GM18951 (cell line): ENCODE results near the gene MEFV.
"Not testable (repeated sequence)": the region's sequence is repeated elsewhere in the genome, so short reads cannot be mapped to it uniquely, and the experiment has no call there.

Source experiments
- POLR2A ChIP-seq: IDR thresholded peaks from 4 replicates; pipeline ENCODE4 v1.6.1; 2011; ENCODE audit warnings: mild to moderate bottlenecking; ENCODE audit not compliant: insufficient read length, insufficient read depth; ENCODE audit errors: extremely low read depth
- in situ Hi-C: fragments of 300-500 bp; cut with MboI; formaldehyde crosslinking; loops from one replicate; pipeline ENCODE4 v1.12.0; 2022; ENCODE audit warnings: low sequenced_read_pairs, mixed read lengths, inconsistent platforms; ENCODE audit not compliant: unreplicated experiment

MEFV gene

GRCh38 chr16:3216263-3216640 is 40.2 kb downstream of the MEFV start:
- in situ Hi-C loops = no loop called here
- TF ChIP-seq POLR2A = no peak

DNA sequence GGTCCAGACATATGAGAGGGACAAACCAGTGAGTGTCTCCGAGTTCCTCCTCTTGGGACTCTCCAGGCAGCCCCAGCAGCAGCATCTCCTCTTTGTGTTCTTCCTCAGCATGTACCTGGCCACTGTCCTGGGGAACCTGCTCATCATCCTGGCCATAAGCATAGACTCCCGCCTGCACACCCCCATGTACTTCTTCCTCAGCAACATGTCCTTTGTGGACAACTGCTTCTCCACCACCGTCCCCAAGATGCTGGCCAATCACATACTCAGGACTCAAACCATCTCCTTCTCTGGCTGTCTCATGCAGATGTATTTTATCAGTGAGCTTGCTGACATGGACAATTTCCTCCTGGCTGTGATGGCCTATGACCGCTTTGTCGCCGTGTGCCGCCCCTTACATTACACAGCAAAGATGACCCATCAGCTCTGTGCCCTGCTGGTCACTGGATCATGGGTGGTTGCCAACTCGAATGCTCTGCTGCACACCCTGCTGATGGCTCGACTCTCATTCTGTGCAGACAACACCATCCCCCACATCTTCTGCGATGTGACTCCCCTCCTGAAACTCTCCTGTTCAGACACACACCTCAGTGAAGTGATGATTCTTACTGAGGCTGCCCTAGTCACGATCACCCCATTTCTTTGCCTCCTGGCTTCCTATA is 40.7 kb downstream of the MEFV start:
- in situ Hi-C loops = no loop called here
- TF ChIP-seq POLR2A = no peak

GRCh38 chr16:3214904-3215600 is 41.4 kb downstream of the MEFV start:
- TF ChIP-seq POLR2A = no peak
- in situ Hi-C loops = no loop called here

- in situ Hi-C loops = no loop called here
- no peak for TF ChIP-seq POLR2A
Measured at GRCh38 chr16:3212567-3212966, 43.9 kb downstream of the MEFV start.

DNA sequence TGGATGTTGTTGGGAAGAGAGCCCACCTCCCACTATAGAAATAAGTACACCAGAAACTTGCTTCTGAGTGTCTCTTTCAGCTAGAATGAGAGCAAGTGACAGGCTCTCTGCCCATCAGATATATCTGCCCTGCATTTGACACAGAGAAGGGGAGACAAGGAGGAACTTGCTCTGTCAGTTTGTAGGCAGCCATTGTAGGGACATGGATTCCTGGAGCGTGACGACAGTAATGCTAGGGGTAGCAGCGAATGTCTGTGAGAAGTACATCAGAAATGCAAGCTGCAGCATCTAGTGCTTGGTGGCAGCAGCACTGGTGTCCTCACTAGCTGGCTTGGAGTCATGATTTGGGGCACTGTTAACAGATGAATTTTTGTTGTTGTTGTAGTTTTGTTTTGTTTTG is 44.4 kb downstream of the MEFV start:
- in situ Hi-C loops = no loop called here
- no peak for TF ChIP-seq POLR2A

DNA sequence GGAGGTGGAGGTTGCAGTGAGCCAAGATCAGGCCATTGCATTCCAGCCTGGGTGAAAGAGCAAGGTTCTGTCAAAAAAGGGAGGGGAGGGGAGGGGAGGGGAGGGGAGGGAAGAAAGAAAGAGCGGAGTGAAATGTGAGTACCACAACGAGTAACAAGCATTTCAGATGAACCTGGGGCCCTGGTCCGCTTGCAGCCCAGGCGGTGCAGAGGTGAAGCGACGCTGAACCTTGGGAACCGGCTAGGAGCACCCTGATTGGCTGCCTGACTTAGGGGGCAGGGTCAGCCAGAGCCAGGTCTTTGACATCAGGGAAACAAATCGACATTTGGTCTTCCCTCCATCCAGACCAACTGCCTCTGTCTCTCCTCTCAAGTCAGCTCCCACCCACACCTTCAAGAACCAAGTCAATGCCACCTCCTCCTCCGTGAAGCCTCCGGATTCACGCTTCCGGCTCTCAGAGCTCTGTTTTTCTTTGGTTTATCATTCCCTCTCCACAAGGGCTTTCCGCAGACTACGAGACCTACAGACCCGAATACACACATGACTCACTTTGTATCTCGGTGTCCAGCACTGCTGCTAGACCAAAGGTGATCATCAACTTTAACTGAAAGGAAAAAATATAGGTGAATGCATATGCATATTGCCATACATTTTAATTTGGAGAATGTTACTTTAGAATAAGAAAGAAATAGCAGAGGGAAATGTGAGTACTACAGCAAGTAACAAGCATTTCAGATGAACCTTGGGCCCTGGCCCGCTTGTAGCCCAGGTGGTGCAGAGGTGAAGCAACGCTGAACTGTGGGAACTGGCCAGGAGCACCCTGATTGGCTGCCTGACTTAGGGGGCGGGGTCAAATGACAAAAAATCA is 49.1 kb downstream of the MEFV start:
- TF ChIP-seq POLR2A = no peak
- in situ Hi-C loops = no loop called here

DNA sequence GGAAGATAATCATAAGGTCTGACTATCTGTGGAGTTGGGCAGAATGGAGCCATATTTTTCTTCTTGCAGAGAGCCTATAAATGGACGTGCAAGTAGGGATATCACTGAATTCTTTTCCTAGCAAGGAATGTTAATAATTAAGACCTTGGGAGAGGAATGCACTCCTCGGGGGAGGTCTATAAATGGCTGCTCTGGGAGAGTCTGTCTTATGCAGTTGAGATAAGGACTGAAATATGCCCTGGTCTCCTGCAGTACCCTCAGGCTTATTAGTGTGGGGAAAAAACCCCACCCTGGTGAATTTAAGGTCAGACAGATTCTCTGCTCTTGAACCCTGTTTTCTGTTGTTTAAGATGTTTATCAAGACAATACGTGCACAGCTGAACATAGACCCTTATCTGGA is 50.5 kb downstream of the MEFV start:
- in situ Hi-C loops = not testable (repeated sequence)

DNA sequence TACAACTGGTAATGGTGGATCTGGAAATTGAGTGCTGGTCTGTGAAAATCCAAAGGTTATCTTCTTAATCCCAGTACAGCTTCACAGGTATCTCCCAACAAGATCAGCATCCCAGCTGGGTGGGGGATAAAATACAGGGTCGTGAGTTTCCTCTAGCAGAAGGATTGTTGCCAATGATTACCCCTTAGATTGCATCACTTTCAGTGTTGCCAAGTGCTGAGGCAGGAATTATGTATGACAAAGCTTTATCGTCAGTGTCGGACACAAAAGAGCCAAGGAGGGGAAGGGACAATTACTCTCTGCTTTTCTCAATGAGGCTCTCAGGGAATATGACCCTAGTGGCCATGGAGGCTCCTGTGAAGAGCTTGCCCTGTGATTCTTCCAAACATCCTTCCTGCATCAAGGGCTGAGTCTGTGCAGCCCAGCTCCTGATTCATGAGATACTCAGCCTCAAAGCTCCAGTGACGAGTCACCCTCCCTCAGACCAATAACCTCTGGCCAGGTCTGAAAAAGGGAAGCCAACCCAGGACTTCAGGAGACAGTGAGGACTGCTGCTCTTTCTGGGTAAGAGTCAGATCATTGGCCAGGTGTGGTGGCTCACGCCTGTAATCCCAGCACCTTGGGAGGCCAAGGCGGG is 53.4 kb downstream of the MEFV start:
- no peak for TF ChIP-seq POLR2A
- in situ Hi-C loops = no loop called here

GRCh38 chr16:3198334-3199072 is 57.9 kb downstream of the MEFV start:
- no peak for TF ChIP-seq POLR2A
- in situ Hi-C loops = no loop called here

- in situ Hi-C loops = not testable (repeated sequence)
Measured at GRCh38 chr16:3197694-3198333, 58.6 kb downstream of the MEFV start.

- in situ Hi-C loops = no loop called here
- TF ChIP-seq POLR2A = no peak
Measured at GRCh38 chr16:3195975-3196374, 60.5 kb downstream of the MEFV start.

- in situ Hi-C loops = no loop called here
- TF ChIP-seq POLR2A = no peak
Measured at GRCh38 chr16:3194792-3195191, 61.6 kb downstream of the MEFV start.
